Activated CD4-positive, alpha-beta T cell treated with anti-CD3 and anti-CD28 coated beads for 1 hour (primary cell): ENCODE data around the gene PACSIN3.

ENCODE experiments used
- DNase-seq: peaks from one replicate; pipeline ENCODE4 v3.0.0-alpha.2; 2020

PACSIN3 gene

DNA sequence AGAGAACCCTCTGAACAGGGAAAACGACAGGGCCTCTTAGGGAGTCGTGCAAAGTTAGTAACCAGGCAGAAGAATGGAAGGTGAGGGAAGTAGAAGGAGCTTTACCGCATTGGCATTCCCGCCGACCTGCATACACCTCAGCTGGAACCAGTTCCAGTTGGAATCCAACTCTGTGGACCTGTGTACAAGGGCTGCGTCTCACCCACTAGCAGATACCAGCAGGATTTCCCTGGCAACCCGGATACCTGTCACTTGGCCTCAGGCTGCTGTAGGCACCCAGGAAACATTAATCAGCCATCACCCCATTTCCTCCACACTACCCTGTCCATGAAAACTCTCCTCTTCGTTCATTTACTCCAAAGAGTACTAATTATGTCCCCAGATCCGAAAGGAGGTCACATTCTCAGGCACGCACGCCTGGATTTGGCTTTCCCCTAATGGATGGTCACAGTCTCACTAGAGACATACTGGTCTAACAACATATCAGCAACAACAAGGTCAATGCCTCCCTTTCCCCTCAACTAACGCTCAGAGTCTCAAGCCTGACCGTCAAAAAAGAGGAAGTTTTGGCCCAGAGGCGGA lies 10.4 kb downstream of the PACSIN3 start:
- DNase-seq: no peak

DNA sequence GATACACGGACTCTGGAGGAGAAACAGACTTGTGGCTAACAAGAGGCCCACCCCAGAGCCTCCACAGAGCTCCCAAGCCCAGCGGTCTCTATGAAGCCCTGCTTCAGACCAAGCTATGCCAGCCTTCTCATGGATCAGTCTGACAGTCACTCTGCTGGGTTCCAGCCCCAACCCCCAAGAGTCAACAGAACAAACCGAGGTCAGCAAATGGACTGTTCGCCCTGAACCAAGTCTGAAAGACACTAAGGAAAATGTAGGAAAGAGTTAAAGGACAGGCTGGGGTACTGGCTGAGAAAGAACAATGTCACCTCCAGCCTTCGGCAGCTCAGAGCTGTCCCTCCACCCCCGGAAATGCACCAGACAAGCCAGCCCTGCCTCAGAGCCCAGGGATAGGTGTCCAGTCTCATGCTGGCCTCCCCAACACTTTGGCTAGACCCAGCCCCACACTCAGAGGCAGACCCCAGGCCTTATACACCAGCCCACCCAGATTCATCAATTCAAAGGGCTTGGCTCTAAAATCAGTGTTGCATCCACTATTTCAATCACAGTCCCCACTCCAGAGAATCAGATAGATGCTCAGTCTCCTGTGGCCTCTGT lies 13.4 kb downstream of the PACSIN3 start:
- DNase-seq: no peak

DNA sequence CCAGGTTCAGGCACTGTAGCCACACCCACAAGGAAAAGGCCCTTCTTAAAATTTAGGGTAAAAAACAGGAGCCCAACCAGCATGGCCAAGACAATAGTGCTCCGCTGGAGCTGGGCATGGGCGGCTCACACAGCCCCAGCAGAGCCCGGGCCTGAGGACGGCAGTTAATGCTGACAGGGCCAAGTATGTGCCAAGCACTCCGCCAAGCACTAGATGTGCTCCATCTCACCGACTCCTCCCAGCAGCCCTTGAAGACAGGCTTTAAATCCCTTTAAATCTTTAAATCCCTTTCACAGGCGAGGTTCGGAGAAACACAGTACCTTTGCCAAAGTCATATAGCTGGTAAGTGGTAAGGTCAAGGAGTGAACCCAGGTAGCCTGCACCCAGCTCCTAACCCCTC lies 14.4 kb downstream of the PACSIN3 start:
- no peak for DNase-seq

DNA sequence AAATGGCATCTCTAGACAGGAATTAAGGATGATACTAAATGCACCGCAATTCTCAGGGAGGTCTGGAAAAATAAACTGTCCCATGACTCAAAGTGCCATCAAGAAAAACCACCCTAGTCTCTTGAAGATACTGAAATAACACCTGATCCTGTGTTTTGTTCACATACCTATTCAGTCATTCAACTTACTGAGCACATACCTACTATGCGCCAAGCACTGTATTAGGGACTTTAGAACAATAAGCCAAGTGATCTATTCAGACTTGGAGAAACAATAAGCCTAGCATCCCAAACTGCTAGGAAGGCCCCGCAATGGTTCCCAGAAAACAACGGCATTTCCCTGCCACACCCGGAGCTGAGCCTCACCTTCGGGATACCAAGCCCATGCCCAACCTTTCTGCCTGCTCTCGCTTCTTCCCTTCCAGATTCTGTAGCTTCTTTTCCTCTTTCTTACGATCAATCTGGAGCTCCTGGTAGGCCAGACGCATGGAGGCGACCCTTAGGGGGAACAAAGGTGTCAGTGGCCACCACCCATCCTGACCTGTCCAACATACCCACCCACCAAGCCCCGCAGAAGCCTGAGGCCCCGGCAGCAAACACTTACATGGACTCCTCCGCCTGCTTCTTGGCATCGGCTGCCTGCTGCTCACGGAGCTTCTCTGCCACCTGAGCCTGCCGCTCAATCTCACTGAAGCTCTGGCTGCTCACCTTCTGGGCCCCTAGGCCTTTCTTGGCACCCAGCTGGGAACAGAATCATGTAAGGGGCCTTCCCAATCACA lies 15.0 kb downstream of the PACSIN3 start:
- no peak for DNase-seq

DNA sequence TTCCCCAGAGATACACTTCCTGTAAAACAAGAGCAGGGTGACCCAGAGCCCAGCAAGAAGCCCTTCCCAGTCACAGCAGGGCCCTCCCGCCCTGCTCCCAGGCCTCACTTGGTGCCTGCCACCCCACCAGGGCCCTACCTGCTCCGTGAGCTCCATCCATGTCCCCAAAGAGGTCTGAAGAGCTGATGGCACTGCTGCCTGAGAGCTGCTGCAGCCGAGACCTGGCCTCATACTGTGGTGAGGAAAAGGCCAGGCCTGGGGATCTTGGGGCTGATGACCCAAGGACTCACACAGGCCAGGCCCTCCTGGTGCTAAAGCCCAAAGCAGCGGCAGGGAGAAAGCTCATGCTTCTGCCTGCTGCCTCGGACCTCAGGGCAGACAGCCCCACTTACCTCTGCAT lies 19.9 kb downstream of the PACSIN3 start:
- DNase-seq: no peak

DNA sequence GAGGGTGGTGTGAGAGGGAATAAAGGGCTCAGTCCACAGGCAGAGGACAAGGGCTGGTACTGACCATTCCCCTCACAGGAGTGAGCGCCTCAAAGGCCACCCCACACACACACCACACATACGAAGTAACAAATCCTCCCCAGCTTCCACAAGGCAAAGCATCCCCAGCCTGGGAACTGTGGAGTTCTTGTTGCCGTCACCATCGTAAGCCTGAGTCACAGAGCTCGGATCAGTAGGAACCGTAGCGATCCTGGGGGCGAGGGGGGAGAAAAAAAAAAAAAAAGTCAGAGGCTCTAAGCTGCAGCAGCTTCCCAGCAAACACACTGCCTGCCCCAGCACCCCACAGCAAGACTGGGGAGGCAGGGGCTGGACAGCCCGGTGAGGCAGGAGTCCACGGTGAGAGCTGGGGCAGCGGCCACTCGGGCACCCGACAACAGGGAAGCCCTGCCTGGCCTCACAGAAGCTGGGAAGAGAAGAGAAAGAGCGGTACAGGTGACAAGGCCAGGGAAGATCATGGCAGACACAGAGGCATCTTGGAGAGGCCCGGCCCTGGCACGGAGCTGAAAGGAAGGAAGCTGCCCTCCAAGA lies 20.9 kb downstream of the PACSIN3 start:
- DNase-seq: no peak

DNA sequence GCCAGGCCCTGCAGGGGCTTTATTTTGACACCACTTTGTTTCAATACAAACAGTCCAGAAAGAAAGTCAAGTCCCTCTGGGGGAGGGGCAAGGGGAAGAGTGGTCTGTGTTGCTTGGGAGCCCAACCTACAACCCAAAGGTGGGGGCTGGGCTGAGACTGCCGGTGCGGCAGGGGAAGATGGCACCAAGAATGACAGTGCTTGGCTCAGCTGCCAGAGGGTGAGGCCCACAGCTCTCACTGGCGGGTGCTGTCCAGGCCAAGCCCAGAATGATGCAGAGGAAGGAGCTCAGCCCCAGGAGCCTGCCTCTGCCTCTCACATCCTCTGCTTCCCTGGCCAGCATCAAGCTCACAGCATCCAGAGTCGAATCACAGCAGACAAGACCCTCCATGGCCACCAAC lies 21.9 kb downstream of the PACSIN3 start:
- no peak for DNase-seq

DNA sequence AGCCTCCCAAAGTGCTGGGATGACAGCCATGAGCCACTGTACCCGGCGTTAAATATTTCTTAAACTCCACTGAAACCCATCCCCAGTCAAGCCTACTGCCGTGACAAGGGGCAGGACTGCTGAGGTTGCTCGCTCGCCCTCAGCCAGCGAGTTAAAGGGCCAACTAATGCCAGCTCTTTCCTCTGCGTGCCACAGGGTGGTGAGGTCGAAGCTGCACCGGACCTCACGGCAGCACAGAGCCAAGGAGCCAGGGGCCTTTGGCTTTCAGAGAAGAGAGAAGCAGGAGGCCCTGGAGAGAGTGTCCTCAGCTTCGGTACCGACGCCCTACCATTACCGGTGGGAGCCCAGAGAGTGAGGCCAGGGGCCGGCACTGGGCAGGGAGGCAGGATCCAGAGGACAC lies 22.3 kb downstream of the PACSIN3 start:
- no peak for DNase-seq

DNA sequence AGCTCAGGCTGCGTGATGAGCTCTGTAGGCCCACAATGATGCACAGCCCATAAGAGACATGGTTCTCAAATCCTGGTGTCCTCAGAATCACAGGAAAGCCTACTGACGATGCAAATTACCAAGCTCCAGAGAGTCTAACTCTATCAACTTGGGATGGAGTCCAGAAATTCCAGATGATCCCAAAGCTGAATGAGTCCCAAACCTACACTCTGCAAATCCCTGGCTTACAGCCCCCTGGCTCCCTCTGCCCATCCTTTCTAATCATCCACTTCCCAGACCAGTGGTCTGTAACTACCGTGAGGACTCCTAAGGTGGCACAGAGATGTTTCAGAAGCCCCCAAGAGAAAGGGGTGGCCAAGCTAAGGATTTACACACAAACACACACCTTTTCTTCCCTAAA lies 23.0 kb downstream of the PACSIN3 start:
- DNase-seq: no peak

DNA sequence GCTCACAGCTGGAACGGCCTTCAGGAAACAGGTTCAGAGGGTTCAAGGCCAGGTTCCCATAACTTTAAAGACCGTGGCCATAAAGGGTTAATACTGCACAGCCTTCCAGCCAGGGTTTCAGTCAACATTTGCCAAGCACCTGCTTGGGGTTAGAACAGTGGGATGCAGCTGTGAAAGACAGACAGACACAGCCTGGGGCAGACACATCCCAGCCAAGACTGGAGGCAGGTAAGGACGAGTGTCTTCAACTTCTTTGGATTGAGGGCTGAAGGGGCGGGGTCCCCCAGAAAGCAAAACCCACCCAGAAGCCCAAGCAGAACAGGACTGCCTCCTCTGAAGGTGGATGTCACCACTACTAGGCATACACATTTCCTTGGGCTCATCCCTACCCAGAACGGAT lies 23.8 kb downstream of the PACSIN3 start:
- no peak for DNase-seq

DNA sequence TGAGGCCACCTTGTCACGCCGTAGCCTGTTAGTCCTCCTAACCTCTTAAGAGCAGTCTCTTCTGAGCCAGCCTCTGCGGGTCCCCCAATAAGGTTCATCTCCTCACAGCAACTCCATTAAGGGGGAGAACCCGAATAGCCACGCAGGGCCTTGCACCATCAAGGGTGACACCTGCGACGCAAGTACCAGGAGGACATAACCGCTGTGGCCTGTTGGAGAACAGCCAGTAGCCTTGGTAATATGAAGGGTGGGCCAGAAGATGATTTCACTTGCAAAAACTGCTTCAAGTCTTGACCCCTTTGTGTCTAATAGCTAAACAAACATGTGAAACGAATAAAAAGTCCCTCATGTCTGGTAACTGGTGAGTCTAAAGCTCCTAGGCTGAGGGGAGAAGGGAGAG lies 24.3 kb downstream of the PACSIN3 start:
- DNase-seq: no peak

DNA sequence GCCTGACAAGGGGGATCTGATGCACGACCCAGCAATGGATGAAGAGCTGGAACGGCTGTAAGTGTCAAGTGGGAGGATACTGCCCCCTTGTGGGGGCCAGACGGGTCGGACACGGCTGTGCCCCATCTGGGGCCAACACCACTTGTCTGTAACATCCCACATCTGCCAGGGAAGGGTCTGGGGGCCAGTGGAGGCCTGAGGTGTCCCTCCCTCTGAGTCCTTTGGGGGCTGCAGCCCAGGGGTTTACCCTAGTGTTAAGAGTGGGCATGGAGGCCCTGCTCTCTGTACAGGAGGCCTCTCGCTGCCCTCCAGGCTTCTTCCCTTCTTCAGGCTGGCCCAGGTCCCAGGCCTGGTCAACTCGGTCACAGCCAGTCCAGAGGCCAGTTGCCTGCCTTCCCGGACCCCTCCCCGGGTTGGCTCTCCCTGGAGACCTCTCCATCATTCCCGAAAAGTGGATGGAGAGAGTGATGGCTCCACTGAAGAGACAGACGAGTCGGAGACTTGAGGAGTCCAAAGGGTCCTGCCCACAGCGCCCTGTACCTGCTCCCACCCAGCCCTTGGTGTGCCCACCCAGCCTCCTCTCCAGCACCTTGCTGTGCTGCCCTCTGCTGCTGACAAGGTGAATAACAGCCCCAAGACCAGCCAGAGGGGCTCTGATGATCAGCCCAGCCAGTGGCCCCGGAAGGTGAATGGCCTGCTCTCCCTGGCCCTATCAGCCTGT lies 24.9 kb downstream of the PACSIN3 start:
- DNase-seq: peak; percentile 47

DNA sequence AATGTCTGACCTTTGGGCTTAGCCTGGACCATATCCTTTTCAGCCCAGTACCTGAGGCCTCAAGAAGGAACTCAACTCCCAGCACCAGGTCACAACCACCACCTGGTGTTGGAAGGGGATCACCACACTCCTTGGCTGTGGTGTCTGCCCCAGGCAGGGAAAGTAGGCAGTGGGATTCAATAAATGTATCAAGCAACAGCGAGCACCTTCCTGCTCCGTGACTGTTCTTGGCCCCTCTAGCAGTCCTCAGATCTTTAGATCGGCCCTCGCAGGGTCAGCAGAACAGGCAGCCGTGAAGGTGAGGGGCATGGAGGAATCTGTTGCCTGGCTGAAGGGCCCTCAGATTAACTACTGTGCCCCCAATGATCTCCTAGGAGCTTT lies 25.5 kb downstream of the PACSIN3 start:
- DNase-seq: no peak

DNA sequence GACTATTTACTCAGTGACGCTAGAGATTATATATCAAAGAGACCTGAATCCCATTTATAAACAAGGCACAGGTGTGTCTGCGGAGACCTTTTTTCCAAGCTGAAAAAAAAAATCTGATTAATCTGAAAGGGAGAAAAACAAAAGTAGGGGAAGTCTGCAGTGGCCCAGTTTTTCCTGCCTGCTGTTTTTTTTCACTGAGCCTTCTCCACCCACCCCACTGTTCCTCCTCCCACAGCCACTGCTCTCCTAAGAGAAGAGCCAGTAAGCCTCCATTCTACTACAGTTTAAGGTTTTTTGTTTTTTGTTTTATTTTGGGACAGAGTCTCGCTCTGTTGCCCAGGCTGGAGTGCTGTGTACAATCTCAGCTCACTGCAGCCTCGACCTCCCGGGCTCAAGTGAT lies 28.0 kb downstream of the PACSIN3 start:
- no peak for DNase-seq

DNA sequence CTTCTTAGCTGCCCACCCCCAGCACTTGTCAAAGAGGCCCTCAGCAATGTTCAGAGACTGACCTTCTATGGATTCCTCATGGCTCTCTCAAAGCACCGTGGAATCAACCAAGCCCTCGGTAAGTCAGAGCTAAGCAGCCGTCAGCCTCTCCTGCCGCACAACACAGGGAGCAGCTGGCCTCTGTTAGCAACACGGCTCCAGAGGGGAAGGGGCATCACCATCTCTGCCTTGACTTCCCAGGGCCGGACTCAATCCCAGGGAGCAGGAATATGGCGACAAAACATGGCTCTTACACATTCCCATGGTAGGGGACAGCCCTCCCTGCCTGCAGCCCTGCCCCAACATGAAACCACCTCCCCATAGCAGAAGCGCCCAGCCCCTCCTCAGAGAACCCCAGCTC lies 28.4 kb downstream of the PACSIN3 start:
- no peak for DNase-seq

DNA sequence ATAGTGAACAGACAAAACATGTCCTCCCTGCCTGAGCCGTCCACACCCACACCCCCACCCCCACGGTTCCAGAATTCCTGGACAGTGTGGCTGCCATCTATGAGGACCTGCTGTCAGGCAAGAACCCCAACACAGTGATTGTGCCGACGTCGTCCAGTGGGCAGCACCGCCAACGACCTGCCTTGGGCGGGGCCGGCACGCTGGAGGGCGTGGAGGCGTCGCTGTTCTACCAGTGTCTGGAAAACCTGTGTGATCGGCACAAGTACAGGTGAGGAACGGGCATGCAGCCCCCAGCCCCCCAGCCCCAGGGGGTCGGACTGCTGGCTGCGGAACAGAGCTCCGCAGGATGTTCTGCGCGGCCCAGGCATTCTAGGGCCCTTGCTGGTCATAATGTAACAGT lies 29.3 kb downstream of the PACSIN3 start:
- no peak for DNase-seq

DNA sequence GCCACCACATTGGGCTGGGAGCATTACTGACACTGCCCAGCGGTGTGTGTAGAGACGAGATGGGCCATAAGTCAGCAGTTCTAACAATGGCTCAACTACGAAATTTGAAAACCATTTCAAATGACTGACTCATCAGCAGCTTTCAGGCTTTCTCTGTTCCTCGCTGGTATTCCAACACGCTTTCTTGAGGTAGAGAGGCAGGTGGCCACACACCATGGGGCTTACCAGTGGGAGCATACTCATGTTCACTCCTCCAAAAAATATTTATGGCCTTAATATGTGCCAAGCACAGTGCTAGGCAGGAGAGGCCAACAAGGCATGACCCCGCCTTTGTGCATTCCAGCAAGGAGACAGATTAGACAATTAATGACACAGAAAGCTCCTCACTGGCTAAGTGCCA lies 29.9 kb downstream of the PACSIN3 start:
- DNase-seq: no peak

DNA sequence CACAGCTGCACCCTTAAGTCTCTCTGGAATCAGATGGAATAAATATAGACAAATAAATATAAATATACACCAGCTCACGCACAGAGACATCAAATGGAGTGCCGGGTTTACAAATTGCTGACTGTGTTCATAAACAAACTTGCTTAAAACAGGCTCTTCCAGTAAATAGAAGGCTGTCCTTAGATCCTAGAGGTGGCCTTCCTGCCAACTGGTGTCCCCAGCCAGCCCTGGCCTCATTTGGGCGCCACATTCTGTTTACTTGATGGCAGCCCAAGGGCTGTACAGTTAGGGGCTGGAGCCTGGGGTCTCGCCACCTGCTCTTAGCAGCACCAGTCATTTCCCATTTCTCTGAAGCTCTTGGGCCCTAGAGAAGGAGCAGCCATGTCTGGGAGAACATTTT lies 30.4 kb downstream of the PACSIN3 start:
- no peak for DNase-seq

DNA sequence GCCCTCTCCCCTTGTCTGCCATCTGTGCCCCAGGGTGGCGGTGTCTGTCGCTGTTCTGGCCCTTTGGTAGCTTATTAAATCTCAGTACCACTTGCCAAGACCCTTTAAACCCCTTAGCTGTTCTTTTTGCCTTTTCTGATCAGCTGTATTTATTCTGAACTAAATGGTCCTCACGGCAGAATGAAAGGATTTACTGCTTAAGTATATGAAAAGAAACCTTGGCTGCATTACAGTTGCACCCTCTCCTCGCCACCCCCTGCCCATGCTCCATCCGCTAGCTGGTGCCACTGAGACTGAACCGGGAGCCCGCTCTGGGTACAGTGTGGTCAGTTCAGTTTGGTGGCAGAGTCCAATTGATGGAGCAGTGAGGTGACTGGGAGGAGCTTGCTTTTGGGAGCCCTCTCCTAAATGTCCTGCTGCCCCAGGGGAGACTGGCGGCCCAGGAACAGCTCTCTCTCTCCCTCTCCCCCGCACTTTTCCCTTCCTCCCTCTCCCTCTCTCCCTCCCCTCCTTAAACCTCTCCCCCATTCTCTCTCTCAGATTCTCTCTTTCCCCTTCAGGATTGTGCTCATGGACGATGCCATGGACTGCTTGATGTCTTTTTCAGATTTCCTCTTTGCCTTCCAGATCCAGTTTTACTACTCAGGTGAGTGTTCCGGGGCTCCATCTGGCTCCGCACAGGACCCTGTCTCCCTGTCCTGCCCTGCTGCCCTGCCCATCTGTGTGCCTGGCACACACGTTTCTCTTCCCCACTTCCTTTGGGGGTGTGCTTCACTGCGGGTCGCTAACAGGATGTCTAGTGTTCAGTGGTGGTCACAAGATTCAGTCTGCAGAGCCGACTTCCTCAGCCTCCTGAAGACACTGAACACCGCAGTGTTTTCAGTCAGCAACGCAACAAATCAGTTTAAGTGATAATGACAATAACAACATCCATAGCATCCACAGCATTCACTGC lies 31.3 kb downstream of the PACSIN3 start:
- no peak for DNase-seq

DNA sequence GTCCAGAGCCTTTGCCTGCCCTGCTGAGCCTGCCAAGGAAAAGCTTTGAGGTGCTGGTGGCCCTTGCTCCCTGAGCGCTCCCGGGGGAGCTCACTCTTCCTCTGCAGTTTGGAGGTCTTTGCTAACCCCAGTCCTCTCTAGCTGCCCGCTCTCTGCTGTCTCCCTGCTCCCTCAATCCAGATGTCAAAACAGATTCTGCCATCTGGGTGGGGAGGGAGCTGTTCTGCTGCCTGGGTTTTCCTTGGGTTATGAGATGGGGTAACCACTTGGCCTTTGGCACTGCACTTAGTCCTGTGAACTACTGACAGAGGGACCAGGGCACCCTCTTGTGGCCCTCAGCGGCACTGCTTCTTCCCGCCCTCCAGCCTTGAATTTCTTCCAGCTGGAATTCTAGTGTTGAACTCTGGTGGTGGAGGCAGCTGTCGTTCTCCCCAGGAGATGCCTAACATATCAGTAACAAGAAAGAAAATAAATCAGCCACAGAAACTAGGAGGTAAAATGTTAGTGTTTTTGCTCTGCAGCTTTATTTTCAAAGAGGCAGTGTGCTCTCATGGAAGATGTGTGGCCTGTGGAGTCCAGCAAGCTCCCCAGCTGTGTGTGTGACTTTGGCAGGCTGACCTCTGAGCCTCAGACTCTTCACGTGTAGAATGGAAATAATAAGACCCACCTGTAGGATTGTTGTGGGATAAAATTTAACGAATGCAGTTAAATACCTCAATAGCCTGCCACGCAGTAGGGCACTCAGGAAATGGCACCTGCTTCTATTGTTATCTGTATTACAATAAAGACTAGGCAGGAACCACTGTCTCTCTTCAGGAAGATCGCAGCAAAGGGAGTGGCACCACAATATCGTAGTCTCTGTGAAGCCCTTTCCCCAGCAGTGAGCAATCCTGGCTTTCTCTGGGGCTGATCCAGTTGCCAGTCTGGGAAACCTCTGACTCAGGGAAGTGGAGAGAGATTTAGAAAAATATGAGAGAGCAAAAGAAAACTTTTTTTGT lies 33.0 kb downstream of the PACSIN3 start:
- DNase-seq: no peak
